ENCODE results near the gene CHAC1.

The CHAC1 gene

DNA sequence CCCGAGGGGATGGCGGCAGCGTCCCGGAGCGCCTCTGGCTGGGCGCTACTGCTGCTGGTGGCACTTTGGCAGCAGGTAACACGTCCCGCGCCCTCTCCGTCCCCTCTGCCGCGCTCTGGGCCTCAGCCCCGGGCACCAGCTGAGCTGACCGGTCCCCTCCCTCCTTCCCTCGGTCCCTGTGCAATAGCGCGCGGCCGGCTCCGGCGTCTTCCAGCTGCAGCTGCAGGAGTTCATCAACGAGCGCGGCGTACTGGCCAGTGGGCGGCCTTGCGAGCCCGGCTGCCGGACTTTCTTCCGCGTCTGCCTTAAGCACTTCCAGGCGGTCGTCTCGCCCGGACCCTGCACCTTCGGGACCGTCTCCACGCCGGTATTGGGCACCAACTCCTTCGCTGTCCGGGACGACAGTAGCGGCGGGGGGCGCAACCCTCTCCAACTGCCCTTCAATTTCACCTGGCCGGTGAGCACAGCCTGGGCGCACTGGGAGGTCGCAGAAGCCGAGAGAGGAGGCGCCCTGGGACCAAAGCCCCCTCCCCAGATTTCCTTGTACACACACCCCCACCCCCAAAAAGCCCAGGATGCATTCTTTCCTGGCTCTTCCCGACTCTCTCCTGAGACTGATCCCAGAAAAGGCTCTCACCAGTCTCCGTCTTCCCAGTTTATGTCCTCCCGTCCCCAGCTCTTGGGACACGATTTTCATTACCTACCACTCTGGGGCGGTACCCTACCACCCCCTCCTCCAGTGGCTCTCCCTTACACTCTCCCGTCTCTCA is 23.4 kb upstream of the CHAC1 start:
- peaks cover 62% of the 10 kb centered on the region for H3K27me3 Mint-ChIP-seq
- H3K4me1 Mint-ChIP-seq (ENCODE audit: low read depth), result peaks cover 50% of the 10 kb centered on the region
- H3K9me3 Mint-ChIP-seq, result no peaks in the 10 kb centered on the region
- H3K27ac Mint-ChIP-seq, result no peak overlapping the region
- H3K36me3 Mint-ChIP-seq (ENCODE audit: low read depth), result no peaks in the 10 kb centered on the region
- peak overlapping the region; percentile 60 for H3K4me3 Mint-ChIP-seq

DNA sequence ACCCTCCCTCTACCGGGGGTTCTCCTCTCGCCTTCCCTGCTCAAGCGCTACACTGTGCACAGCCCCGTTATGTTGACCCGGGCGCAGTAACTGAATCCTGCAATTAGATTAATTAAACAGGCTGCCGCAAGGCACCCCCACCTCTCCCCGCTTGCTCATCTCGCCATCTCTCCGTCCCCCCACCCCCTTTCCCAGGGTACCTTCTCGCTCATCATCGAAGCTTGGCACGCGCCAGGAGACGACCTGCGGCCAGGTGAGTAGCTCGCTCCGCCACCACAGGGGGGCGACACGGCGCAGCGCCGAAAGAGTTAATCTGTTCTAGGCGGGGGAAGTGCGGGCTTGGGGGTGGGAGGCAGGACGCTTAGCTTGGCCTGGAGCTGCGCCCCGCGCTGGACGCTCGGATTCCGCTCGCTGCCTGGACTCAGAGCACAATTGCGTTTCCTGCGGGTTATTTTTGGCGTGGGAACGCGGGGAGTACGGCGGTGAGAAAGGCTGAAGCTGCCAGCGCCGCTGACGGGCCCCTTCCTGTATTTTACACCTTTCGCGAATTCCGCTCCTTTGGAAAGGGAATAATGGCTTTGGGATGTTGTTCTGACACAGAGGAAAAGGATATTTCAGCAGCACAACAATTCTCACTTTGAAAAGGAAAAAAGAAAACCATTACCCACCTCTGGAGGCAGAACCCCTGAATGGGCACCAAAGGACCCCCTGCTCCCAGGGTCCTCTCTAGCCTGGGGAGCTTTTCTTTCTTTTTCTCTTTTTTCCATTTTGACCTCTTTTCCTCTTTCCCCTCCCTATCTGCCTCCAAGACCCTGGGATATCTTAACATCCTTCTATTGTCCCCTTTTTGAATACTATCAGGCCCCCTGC is 22.6 kb upstream of the CHAC1 start:
- Mint-ChIP-seq H3K4me1 (ENCODE audit: low read depth) (peaks cover 45% of the 10 kb centered on the region), H3K27ac (no peak overlapping the region), H3K27me3 (peaks cover 55% of the 10 kb centered on the region), H3K9me3 (no peaks in the 10 kb centered on the region), H3K4me3 (peak overlapping the region; percentile 60), H3K36me3 (ENCODE audit: low read depth) (no peaks in the 10 kb centered on the region)

DNA sequence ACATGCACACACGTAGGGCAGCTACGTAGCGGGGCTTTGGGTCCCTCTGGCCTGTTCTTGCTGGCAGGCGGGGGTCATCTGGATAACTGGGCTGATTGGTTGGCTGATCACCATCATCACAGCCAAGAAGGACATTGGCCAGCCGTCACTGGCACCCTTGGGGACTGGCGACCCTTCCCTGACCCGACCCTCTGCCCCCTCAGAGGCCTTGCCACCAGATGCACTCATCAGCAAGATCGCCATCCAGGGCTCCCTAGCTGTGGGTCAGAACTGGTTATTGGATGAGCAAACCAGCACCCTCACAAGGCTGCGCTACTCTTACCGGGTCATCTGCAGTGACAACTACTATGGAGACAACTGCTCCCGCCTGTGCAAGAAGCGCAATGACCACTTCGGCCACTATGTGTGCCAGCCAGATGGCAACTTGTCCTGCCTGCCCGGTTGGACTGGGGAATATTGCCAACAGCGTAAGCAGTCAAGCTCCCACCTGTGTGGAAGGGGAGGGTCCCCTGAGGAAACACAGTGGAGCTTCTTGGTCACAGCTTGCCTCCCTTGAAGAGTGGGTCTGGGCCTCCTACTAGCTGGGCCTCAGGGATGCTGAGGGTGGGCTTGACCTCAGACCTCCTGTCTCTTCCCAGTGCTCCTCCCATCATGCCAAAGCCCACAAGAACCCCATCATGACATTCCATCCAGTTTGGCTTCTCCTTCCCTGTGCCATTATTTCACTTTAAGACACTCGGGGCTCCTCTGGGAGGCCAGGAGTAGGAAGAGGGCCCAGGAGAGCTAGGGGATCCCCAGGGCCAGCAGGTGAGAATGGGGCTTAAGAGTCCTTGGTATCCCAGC is 21.8 kb upstream of the CHAC1 start:
- Mint-ChIP-seq H3K27ac (no peak overlapping the region), H3K27me3 (peaks cover 55% of the 10 kb centered on the region), H3K9me3 (no peaks in the 10 kb centered on the region), H3K36me3 (ENCODE audit: low read depth) (no peaks in the 10 kb centered on the region), H3K4me3 (no peak overlapping the region), H3K4me1 (ENCODE audit: low read depth) (peaks cover 37% of the 10 kb centered on the region)

DNA sequence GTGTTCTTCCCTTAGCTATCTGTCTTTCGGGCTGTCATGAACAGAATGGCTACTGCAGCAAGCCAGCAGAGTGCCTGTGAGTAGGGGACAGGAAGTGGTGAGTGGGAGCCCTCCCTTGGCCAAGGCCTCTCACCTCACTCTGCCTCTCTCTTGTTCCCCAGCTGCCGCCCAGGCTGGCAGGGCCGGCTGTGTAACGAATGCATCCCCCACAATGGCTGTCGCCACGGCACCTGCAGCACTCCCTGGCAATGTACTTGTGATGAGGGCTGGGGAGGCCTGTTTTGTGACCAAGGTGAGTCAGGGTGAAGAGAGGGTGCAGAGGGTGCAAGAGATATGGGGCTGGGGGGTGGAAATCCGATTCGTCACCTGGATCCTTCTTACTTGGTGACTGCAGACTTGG is 21.1 kb upstream of the CHAC1 start:
- Mint-ChIP-seq H3K4me1 (ENCODE audit: low read depth) (peaks cover 31% of the 10 kb centered on the region), H3K27me3 (peaks cover 48% of the 10 kb centered on the region)

DNA sequence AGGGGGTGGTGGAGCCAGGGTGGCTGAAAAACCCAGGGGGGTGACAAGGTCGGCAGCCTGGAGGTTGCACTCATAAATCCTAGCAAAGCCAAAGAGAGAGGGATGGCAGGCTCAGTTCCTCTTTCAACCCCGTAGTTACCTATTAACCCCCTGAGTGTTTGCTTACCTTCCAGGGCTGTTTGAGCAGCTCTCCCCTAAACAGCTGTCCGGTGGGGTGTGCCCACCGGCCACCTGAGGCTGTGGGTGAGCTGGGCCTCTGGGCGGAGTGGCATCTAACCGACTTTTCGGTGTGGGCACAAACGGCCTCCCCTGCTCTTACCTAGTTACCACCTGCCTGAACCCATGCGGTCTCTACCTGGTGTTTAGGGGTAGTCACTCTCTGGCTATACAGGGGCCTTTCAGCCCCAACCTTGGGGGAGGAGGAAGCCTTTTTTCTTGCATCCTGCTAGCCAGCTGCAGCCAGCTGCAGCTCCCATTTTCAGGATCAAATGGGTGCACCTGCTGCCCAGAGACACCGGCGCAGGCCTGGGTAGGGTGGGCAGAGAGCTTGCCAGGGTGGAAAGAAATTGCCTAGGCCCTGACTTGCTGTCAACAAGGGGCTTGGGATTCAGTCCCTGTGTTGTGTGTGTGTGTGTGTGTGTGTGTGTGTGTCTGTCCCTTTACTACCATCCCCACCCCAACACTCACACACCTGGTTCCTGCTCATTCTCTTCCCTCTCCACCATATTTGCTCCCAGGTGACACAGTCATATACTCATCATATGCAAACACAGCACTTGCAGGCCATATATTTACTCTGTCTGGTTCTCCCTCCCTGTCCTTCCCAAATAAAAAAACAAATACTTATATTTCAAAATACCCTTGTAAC is 20.4 kb upstream of the CHAC1 start:
- Mint-ChIP-seq H3K4me1 (ENCODE audit: low read depth) (peaks cover 28% of the 10 kb centered on the region), H3K4me3 (no peak overlapping the region), H3K36me3 (ENCODE audit: low read depth) (no peaks in the 10 kb centered on the region), H3K9me3 (no peaks in the 10 kb centered on the region), H3K27ac (no peak overlapping the region), H3K27me3 (peaks cover 46% of the 10 kb centered on the region)

More for the DNA sequence above, 21.1 kb upstream of the CHAC1 start:
- Mint-ChIP-seq H3K27ac (no peak overlapping the region), H3K4me3 (no peak overlapping the region), H3K9me3 (no peaks in the 10 kb centered on the region), H3K36me3 (ENCODE audit: low read depth) (no peaks in the 10 kb centered on the region)

DNA sequence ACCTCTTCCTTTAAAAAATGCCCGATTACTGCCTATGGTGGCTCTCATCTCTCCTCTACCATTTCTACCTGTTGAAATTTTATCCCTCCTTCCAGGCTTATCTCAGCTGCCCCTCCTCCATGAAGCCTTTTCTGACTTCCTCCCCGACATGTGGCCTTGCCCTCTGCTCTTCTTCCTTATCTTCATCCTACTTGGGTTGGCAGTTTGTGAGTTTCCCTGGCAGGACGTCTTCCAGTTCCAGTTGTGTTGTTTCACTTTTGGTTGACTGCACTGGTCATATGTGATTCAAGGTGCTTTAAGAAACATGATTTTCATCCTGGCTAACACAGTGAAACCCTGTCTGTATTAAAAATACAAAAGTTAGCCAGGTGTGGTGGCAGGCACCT is 19.8 kb upstream of the CHAC1 start:
- Mint-ChIP-seq H3K27ac (no peak overlapping the region), H3K4me3 (no peak overlapping the region), H3K27me3 (peaks cover 45% of the 10 kb centered on the region), H3K4me1 (ENCODE audit: low read depth) (peaks cover 28% of the 10 kb centered on the region), H3K9me3 (no peaks in the 10 kb centered on the region), H3K36me3 (ENCODE audit: low read depth) (no peaks in the 10 kb centered on the region)

DNA sequence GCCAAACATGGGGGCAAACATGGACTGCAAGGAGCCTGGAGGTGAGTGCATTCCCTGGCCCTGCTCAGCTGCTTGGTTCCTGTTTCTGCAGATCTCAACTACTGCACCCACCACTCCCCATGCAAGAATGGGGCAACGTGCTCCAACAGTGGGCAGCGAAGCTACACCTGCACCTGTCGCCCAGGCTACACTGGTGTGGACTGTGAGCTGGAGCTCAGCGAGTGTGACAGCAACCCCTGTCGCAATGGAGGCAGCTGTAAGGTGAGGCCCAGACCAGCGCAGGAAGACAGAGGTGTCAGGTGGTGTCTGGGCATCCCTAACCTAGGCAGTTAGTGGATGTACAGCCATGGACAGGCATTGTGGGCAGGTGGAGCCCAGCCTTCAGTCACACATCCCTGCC is 18.8 kb upstream of the CHAC1 start:
- Mint-ChIP-seq H3K4me3 (no peak overlapping the region), H3K27me3 (peaks cover 36% of the 10 kb centered on the region), H3K4me1 (ENCODE audit: low read depth) (peaks cover 18% of the 10 kb centered on the region), H3K9me3 (no peaks in the 10 kb centered on the region), H3K27ac (no peak overlapping the region), H3K36me3 (ENCODE audit: low read depth) (no peaks in the 10 kb centered on the region)

DNA sequence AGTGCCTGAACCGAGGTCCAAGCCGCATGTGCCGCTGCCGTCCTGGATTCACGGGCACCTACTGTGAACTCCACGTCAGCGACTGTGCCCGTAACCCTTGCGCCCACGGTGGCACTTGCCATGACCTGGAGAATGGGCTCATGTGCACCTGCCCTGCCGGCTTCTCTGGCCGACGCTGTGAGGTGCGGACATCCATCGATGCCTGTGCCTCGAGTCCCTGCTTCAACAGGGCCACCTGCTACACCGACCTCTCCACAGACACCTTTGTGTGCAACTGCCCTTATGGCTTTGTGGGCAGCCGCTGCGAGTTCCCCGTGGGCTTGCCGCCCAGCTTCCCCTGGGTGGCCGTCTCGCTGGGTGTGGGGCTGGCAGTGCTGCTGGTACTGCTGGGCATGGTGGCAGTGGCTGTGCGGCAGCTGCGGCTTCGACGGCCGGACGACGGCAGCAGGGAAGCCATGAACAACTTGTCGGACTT is 17.0 kb upstream of the CHAC1 start:
- Mint-ChIP-seq H3K9me3 (no peaks in the 10 kb centered on the region), H3K27ac (no peak overlapping the region), H3K4me3 (no peak overlapping the region), H3K27me3 (peaks cover 20% of the 10 kb centered on the region), H3K36me3 (ENCODE audit: low read depth) (no peaks in the 10 kb centered on the region), H3K4me1 (ENCODE audit: low read depth) (peaks cover 19% of the 10 kb centered on the region)

DNA sequence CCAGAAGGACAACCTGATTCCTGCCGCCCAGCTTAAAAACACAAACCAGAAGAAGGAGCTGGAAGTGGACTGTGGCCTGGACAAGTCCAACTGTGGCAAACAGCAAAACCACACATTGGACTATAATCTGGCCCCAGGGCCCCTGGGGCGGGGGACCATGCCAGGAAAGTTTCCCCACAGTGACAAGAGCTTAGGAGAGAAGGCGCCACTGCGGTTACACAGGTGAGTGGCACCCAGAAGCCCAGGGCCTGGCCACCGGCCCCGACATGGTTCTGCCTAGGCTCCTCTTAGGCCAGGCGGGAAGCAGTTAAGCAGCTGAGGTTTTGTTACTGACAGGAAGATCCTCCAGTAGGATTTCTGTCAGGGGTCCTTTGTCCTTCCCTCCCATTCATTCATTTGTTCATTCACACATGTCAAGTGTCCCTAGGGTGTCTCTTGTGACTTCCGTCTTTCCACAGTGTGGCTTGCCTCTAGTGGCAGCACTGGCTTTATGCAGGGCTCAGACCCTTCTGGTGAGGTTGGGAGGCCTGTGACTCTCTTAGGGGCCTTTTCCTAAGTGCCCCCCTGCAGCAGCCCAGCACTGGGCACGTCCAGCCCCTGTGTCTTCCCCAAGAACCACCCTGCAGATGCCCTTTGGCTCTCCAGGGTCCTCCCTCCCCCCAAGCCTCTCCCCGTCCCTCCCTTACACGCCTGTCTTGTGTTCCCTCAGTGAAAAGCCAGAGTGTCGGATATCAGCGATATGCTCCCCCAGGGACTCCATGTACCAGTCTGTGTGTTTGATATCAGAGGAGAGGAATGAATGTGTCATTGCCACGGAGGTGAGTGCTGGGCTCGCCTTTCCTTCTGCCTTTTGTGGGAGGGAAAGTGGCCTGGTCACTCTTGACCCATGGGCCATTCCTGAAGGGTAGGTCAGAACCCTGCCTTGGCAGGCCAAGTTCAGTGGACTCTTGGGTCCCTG is 16.3 kb upstream of the CHAC1 start:
- Mint-ChIP-seq H3K27ac (no peak overlapping the region), H3K36me3 (ENCODE audit: low read depth) (no peaks in the 10 kb centered on the region), H3K4me1 (ENCODE audit: low read depth) (peaks cover 19% of the 10 kb centered on the region), H3K9me3 (no peaks in the 10 kb centered on the region), H3K27me3 (peaks cover 13% of the 10 kb centered on the region), H3K4me3 (no peak overlapping the region)

DNA sequence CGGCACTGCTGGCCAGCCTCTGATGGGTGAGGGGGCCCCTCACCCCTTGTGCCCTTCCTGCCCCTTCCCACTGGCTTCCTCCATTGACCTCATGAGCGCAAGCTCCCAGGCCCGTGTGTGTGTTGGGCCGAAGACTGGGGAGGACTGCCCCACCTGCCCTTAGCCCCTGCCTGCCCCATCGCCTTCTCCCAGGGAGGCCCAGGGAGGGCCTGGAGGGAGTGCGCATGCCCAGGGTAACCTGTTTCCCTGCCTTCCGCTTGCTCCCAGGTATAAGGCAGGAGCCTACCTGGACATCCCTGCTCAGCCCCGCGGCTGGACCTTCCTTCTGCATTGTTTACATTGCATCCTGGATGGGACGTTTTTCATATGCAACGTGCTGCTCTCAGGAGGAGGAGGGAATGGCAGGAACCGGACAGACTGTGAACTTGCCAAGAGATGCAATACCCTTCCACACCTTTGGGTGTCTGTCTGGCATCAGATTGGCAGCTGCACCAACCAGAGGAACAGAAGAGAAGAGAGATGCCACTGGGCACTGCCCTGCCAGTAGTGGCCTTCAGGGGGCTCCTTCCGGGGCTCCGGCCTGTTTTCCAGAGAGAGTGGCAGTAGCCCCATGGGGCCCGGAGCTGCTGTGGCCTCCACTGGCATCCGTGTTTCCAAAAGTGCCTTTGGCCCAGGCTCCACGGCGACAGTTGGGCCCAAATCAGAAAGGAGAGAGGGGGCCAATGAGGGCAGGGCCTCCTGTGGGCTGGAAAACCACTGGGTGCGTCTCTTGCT is 15.3 kb upstream of the CHAC1 start:
- peaks cover 6% of the 10 kb centered on the region for H3K27me3 Mint-ChIP-seq
- H3K27ac Mint-ChIP-seq, result no peak overlapping the region
- H3K36me3 Mint-ChIP-seq (ENCODE audit: low read depth), result no peaks in the 10 kb centered on the region

DNA sequence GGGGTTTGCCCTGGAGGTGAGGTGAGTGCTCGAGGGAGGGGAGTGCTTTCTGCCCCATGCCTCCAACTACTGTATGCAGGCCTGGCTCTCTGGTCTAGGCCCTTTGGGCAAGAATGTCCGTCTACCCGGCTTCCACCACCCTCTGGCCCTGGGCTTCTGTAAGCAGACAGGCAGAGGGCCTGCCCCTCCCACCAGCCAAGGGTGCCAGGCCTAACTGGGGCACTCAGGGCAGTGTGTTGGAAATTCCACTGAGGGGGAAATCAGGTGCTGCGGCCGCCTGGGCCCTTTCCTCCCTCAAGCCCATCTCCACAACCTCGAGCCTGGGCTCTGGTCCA is 14.8 kb upstream of the CHAC1 start:
- Mint-ChIP-seq H3K4me3 (no peak overlapping the region), H3K9me3 (no peaks in the 10 kb centered on the region)

More for the DNA sequence above, 15.3 kb upstream of the CHAC1 start:
- H3K9me3 Mint-ChIP-seq, result no peaks in the 10 kb centered on the region
- H3K4me3 Mint-ChIP-seq, result no peak overlapping the region
- H3K4me1 Mint-ChIP-seq (ENCODE audit: low read depth), result peaks cover 26% of the 10 kb centered on the region

DNA sequence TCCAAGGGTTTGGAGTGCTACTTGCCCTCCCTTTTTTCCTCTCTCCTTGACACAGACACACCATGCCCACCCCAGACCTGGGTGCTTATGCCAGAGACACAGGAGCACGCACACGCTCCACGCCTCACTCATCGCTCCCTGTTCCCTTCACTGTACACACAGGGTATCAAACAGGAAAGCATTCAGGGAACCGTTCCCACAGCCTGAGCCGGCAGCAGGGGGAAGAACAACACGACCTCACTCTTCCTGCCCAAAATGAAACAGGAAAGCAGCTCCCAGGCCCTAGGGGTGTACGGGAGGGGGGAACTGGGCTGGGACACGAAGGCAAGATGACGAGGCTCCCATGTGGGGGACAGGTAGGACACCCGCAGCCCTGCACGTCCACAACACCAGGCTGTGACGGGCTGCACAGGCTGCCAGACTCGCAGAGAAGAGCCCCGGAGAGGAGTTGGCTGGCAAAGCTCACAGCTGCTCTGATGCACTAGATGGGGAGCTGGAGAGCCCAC is 12.9 kb upstream of the CHAC1 start:
- Mint-ChIP-seq H3K36me3 (ENCODE audit: low read depth) (no peaks in the 10 kb centered on the region), H3K4me1 (ENCODE audit: low read depth) (peaks cover 34% of the 10 kb centered on the region), H3K27ac (peak overlapping the region; percentile 76)

More for the DNA sequence above, 14.8 kb upstream of the CHAC1 start:
- Mint-ChIP-seq H3K27ac (no peak overlapping the region), H3K36me3 (ENCODE audit: low read depth) (no peaks in the 10 kb centered on the region), H3K4me1 (ENCODE audit: low read depth) (peaks cover 32% of the 10 kb centered on the region), H3K27me3 (peaks cover 2% of the 10 kb centered on the region)

More for the DNA sequence above, 12.9 kb upstream of the CHAC1 start:
- Mint-ChIP-seq H3K4me3 (peak overlapping the region; percentile 43), H3K27me3 (no peaks in the 10 kb centered on the region), H3K9me3 (no peaks in the 10 kb centered on the region)
